K562 (cell line): Measurements from ENCODE around the gene ANXA8. TPM values are rescaled to one million over a fixed set of nuclear protein-coding genes. Genes with fewer than 3 reads are reported as not detected.
"Not testable (repeated sequence)": the region's sequence is repeated elsewhere in the genome, so short reads cannot be mapped to it uniquely, and the experiment has no call there.

Experiments used
- ATAC-seq: fragments of 200-7000 bp; cut with Tn5 transposase; 3 replicates; pipeline ENCODE4 v1.9.1; 2020; ENCODE audit warnings: moderate library complexity
- BruUV-seq: library from RNA; stranded (reverse); fragments of 400-500 nt; replicated peaks from 2 replicates; lab custom pipeline; 2021; lab: Mats Ljungman, UMichigan
- CTCF ChIA-PET: fragments of 300-600 bp; formaldehyde crosslinking; extraction: SDS; loops from one replicate; lab custom pipeline; 2021; ENCODE audit warnings: low intra/inter-chr PET ratio; lab: Yijun Ruan, JAX
- POLR2A ChIA-PET: fragments of 300-600, 350-650 bp; sonication (Branson Sonifier 250); formaldehyde crosslinking; extraction: SDS; loops from one replicate; lab custom pipeline; 2021; ENCODE audit warnings: antibody characterized with exemption, inconsistent platforms; lab: Yijun Ruan, JAX
- DNase-seq, 4 experiments: peaks; one replicate each; pipeline versions ENCODE4 v3.0.0 to v3.0.0-alpha.2; 2011 to 2018; ENCODE audit warnings: low spot score in 3 of 4, mixed read lengths in 3 of 4; ENCODE audit errors: extremely low read depth in 1 of 4
- FAIRE-seq: peaks from 2 replicates; lab custom pipeline; 2011; peaks lifted over from hg19 to GRCh38; lab: Jason Lieb, UNC
- H2AFZ ChIP-seq: 2 replicates; pipeline ENCODE4 v1.6.0; 2011; ENCODE audit warnings: low read depth, low read length, control low read depth, inconsistent platforms
- H3K27ac ChIP-seq: fragments of 200-600 bp; 3 replicates; pipeline ENCODE4 v1.8.0; 2011; ENCODE audit warnings: low read depth, mild to moderate bottlenecking, control low read depth, inconsistent platforms, low read length, moderate library complexity, mixed read lengths; ENCODE audit errors: extremely low read depth
- H3K27me3 ChIP-seq, 2 experiments: fragments of 300-600 bp in 1 of 2; 2 replicates in 1 of 2; 3 replicates in 1 of 2; pipeline versions ENCODE4 v1.6.0 to v1.8.0; 2011; ENCODE audit warnings: inconsistent platforms in 2 of 2, low read length in 2 of 2, mild to moderate bottlenecking in 1 of 2, mixed read lengths in 1 of 2, moderate library complexity in 1 of 2; ENCODE audit not compliant: control insufficient read depth in 2 of 2, insufficient read depth in 2 of 2
- H3K36me3 ChIP-seq: fragments of 300-600 bp; 3 replicates; pipeline ENCODE4 v1.8.0; 2011; ENCODE audit warnings: mild to moderate bottlenecking, low read length, inconsistent platforms; ENCODE audit not compliant: control insufficient read depth, insufficient read depth
- H3K4me1 ChIP-seq, 2 experiments: fragments of 200-600 bp in 1 of 2; replicated peaks in 1 of 2; 2 replicates in 1 of 2; 3 replicates in 1 of 2; pipeline versions ENCODE4 v1.5.1 to v1.8.0; 2011; ENCODE audit warnings: inconsistent platforms in 2 of 2, low read length in 2 of 2, mild to moderate bottlenecking in 1 of 2, mixed read lengths in 1 of 2, moderate library complexity in 1 of 2; ENCODE audit not compliant: control insufficient read depth in 2 of 2, insufficient read depth in 2 of 2
- H3K4me2 ChIP-seq: 2 replicates; pipeline ENCODE4 v1.6.1; 2011; ENCODE audit warnings: low read length, control low read depth, inconsistent platforms, mixed read lengths; ENCODE audit not compliant: insufficient read depth
- H3K4me3 ChIP-seq: fragments of 200-600 bp; sonication (generic), shearing (Covaris generic); 2 replicates; pipeline ENCODE4 v1.5.1; 2016; ENCODE audit warnings: control low read depth, inconsistent platforms
- H3K79me2 ChIP-seq: fragments of 200-600 bp; 3 replicates; pipeline ENCODE4 v1.8.0; 2011; ENCODE audit warnings: low read length, inconsistent platforms; ENCODE audit not compliant: control insufficient read depth, insufficient read depth
- H3K9ac ChIP-seq, 2 experiments: 2 replicates each; pipeline versions ENCODE4 v1.6.0 to v1.6.1; 2011; ENCODE audit warnings: low read depth in 2 of 2, low read length in 2 of 2, control low read depth in 1 of 2, inconsistent platforms in 1 of 2, mild to moderate bottlenecking in 1 of 2, mixed read lengths in 1 of 2; ENCODE audit not compliant: insufficient read depth in 1 of 2
- H3K9me1 ChIP-seq: one replicate; pipeline ENCODE4 v1.6.0; 2011; ENCODE audit warnings: inconsistent platforms, mild to moderate bottlenecking, low read length, moderate library complexity; ENCODE audit not compliant: control insufficient read depth, insufficient read depth
- H3K9me3 ChIP-seq: replicated peaks from 2 replicates; pipeline ENCODE4 v1.5.1; 2011; ENCODE audit warnings: low read depth, low read length, inconsistent platforms; ENCODE audit not compliant: control insufficient read depth, insufficient read depth
- H4K20me1 ChIP-seq: replicated peaks from 2 replicates; pipeline ENCODE4 v1.6.1; 2011; ENCODE audit warnings: low read length, inconsistent platforms, mixed read lengths; ENCODE audit not compliant: control insufficient read depth, insufficient read depth
- CREM ChIP-seq: IDR thresholded peaks from 2 replicates; pipeline ENCODE4 v1.6.1; 2014; ENCODE audit warnings: antibody characterized with exemption, low read depth
- CXXC5 ChIP-seq: fragments of 250-450 bp; sonication (Bioruptor Pico); IDR thresholded peaks from 2 replicates; pipeline ENCODE4 v1.8.0; 2022; ENCODE audit warnings: inconsistent platforms, mild to moderate bottlenecking, moderate library complexity
- EGR1 ChIP-seq: fragments of 450-650 bp; conservative IDR thresholded peaks from 2 replicates; pipeline ENCODE4 v1.6.1; 2017; ENCODE audit warnings: mild to moderate bottlenecking
- MAZ ChIP-seq, 2 experiments: fragments of 450-650 bp in 1 of 2; sonication (generic) in 1 of 2; formaldehyde crosslinking; IDR thresholded peaks in 1 of 2; conservative IDR thresholded peaks in 1 of 2; 2 replicates each; pipeline versions ENCODE4 v1.4.0 to v1.5.0; 2020; ENCODE audit warnings: mild to moderate bottlenecking in 1 of 2, missing genetic modification reagents in 1 of 2
- NRF1 ChIP-seq, 2 experiments: fragments of 450-650 bp; IDR thresholded peaks in 1 of 2; conservative IDR thresholded peaks in 1 of 2; 2 replicates each; pipeline ENCODE4 v1.6.1; 2014; ENCODE audit warnings: mild to moderate bottlenecking in 2 of 2
- POLR2G ChIP-seq: fragments of 200-400 bp; formaldehyde crosslinking; IDR thresholded peaks from 2 replicates; pipeline ENCODE4 v1.6.1; 2017; ENCODE audit warnings: low read depth, mild to moderate bottlenecking, antibody characterized with exemption, low read length, moderate library complexity
- RAD21 ChIP-seq, 2 experiments: fragments of 250-450 bp in 1 of 2; fragments of 450-650 bp in 1 of 2; sonication (Bioruptor Pico) in 1 of 2; formaldehyde crosslinking in 1 of 2; IDR thresholded peaks in 1 of 2; conservative IDR thresholded peaks in 1 of 2; 2 replicates each; pipeline versions ENCODE4 v1.4.0 to v1.8.0; 2020 to 2022; ENCODE audit warnings: mild to moderate bottlenecking in 2 of 2, moderate library complexity in 1 of 2
- RBFOX2 ChIP-seq: fragments of 200-400 bp; formaldehyde crosslinking; IDR thresholded peaks from 2 replicates; pipeline ENCODE4 v1.6.1; 2017; ENCODE audit warnings: low read depth, mild to moderate bottlenecking, low read length, moderate library complexity
- SMC3 ChIP-seq: conservative IDR thresholded peaks from 2 replicates; pipeline ENCODE4 v1.6.1; 2011; ENCODE audit warnings: low read depth, low read length, improper control_type of control experiment; ENCODE audit not compliant: insufficient read depth
- WGBS: fragments of 100-300 bp; shearing (Covaris generic); methylation state at CpG from one replicate; pipeline ENCODE4 v1.1.6; 2016; ENCODE audit warnings: low coverage, mixed read lengths; ENCODE audit not compliant: insufficient coverage; ENCODE audit errors: missing lambda C conversion rate; 5-methylcytosine and 5-hydroxymethylcytosine counted together
- in situ Hi-C: fragments of 300-500 bp; cut with MboI; formaldehyde crosslinking; loops from 4 replicates; pipeline ENCODE4 v1.15.0; 2018; ENCODE audit warnings: inconsistent platforms, mixed read lengths
- intact Hi-C: fragments of 100-400 bp; cut with micrococcal nuclease; formaldehyde crosslinking; loops from 2 replicates; pipeline ENCODE4 v1.14.2; 2022
- polyA plus RNA-seq, 8 experiments: library from polyadenylated mRNA; depleted of rRNA in 4 of 8; stranded (reverse) in 5 of 8; unstranded in 3 of 8; fragments of >200 nt; fragmentation: Nextera tagmentation in 2 of 8; fragmentation: Illumina TruSeq in 1 of 8; extraction: Ambion mirVana in 2 of 8; extraction: Trizol in 1 of 8; gene quantifications; 2 replicates each; pipeline versions ENCODE4 v1.2.1 to v1.2.3, GENCODE V29; 2011 to 2014; ENCODE audit warnings: inconsistent platforms in 1 of 8, missing spikeins in 1 of 8
- total RNA-seq, 7 experiments: library from RNA; depleted of rRNA in 6 of 7; stranded (reverse); fragments of >200 nt in 6 of 7; fragmentation: Illumina TruSeq in 2 of 7; extraction: Trizol in 2 of 7; gene quantifications; 2 replicates each; pipeline versions ENCODE4 v1.2.1 to v1.2.3, GENCODE V29; 2011 to 2021; ENCODE audit warnings: low replicate concordance in 1 of 7
- TF ChIP-seq, protein P1 (sequence below), 3 experiments: IDR thresholded peaks in 2 of 3; conservative IDR thresholded peaks in 1 of 3; 2 replicates each; pipeline ENCODE4 v1.5.1; 2011 to 2012; ENCODE audit warnings: low read length in 3 of 3, mild to moderate bottlenecking in 3 of 3, control low read depth in 2 of 3, improper control_type of control experiment in 1 of 3, inconsistent platforms in 1 of 3, low read depth in 1 of 3, mixed read lengths in 1 of 3, moderate library complexity in 1 of 3; ENCODE audit not compliant: insufficient read depth in 2 of 3
- TF ChIP-seq, protein P2 (sequence below), 2 experiments: IDR thresholded peaks; 2 replicates each; pipeline ENCODE4 v1.6.1; 2011; ENCODE audit warnings: borderline replicate concordance in 1 of 2, control low read depth in 1 of 2, low read depth in 1 of 2, low read length in 1 of 2, mild to moderate bottlenecking in 1 of 2, mixed read lengths in 1 of 2, moderate library complexity in 1 of 2; ENCODE audit not compliant: insufficient read depth in 1 of 2, insufficient read length in 1 of 2, poor library complexity in 1 of 2, severe bottlenecking in 1 of 2; ENCODE audit errors: extremely low read depth in 1 of 2

Gene ANXA8
- total and polyA plus RNA-seq, 9 of the 15 experiments (the other 6 are each of a cell fraction or from before 2014, with no cell fraction given), result not detected

DNA sequence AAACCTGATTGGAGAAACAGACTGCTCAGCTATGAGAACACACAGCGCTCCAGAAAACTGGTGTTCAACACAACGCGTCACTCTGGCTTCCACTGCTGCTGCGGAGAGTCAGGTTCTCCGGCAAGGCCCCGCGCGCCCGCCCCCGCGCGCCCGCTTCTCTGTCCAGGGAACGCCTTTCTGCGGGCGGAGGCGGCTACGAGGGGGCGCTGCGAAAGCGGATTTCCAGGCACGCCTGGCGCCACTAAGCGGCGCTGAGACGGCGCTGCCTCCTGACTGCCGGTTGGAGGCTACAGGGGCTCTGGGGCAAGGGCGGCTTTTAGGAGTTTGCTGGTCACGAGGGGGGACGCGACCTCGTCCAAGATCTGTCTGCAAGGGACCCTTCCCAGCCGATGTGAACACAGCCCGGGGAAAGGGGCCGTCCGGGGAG lies 22.6 kb downstream of the ANXA8 start:
- intact Hi-C loops, CTCF ChIA-PET, H3K4me1 ChIP-seq, H3K9ac ChIP-seq, POLR2A ChIA-PET, H3K4me3 ChIP-seq, H3K4me2 ChIP-seq, BruUV-seq, H3K79me2 ChIP-seq, H3K9me1 ChIP-seq: not testable (repeated sequence)
- DNase-seq (peak in 1 of 4 experiments; percentile 69), ATAC-seq (peak; percentile 98)
- H2AFZ ChIP-seq, result peak overlapping the region; percentile 68; the same call in 1 of the 2 replicates
- TF ChIP-seq SMC3 (0 out of 2 replicates have a peak, but pooled peaks have one; percentile 12), CREM (0 out of 2 replicates have a peak, but pooled peaks have one; percentile 46), POLR2G (peak; percentile 39; the same call in 1 of the 2 replicates), NRF1 (conservative IDR thresholded peaks at IDR 0.05 in 1 of 2, IDR thresholded peaks at IDR 0.05 in 1 of 2) (peak; percentile 53 to 57; a peak in 3 of 4 replicates), RBFOX2 (0 out of 2 replicates have a peak, but pooled peaks have one; percentile 25), MAZ (CRISPR knock-in tag; conservative IDR thresholded peaks at IDR 0.05 in 1 of 2, IDR thresholded peaks at IDR 0.05 in 1 of 2) (peak in 1 of 2 experiments; percentile 61; a peak in 2 of 4 replicates), CXXC5 (CRISPR knock-in tag) (peak; percentile 34; the same call in 1 of the 2 replicates), EGR1 (peak; percentile 87), RAD21 (CRISPR knock-in tag; conservative IDR thresholded peaks at IDR 0.05 in 1 of 2, IDR thresholded peaks at IDR 0.05 in 1 of 2) (peak in 1 of 2 experiments; percentile 25; a peak in 1 of 4 replicates)
- TF ChIP-seq, protein P1, sequence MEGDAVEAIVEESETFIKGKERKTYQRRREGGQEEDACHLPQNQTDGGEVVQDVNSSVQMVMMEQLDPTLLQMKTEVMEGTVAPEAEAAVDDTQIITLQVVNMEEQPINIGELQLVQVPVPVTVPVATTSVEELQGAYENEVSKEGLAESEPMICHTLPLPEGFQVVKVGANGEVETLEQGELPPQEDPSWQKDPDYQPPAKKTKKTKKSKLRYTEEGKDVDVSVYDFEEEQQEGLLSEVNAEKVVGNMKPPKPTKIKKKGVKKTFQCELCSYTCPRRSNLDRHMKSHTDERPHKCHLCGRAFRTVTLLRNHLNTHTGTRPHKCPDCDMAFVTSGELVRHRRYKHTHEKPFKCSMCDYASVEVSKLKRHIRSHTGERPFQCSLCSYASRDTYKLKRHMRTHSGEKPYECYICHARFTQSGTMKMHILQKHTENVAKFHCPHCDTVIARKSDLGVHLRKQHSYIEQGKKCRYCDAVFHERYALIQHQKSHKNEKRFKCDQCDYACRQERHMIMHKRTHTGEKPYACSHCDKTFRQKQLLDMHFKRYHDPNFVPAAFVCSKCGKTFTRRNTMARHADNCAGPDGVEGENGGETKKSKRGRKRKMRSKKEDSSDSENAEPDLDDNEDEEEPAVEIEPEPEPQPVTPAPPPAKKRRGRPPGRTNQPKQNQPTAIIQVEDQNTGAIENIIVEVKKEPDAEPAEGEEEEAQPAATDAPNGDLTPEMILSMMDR (IDR thresholded peaks at IDR 0.05 in 2 of 3, conservative IDR thresholded peaks at IDR 0.05 in 1 of 3; ENCODE audit: insufficient read depth in 2 of 3, low read depth in 1 of 3, low read length in 3 of 3), result peak; percentile 52 to 75 (median 56); a peak in 5 of 6 replicates
- TF ChIP-seq, protein P2, sequence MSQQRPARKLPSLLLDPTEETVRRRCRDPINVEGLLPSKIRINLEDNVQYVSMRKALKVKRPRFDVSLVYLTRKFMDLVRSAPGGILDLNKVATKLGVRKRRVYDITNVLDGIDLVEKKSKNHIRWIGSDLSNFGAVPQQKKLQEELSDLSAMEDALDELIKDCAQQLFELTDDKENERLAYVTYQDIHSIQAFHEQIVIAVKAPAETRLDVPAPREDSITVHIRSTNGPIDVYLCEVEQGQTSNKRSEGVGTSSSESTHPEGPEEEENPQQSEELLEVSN (IDR thresholded peaks at IDR 0.05; ENCODE audit: borderline replicate concordance in 1 of 2, extremely low read depth in 1 of 2, insufficient read depth in 1 of 2, insufficient read length in 1 of 2, low read depth in 1 of 2, low read length in 1 of 2, poor library complexity in 1 of 2, severe bottlenecking in 1 of 2), result peak in 1 of 2 experiments; percentile 22
- TF ChIP-seq, all 486 proteins: peak for 11; not testable (repeated sequence) for 475
- H3K27ac ChIP-seq, FAIRE-seq, in situ Hi-C loops, H4K20me1 ChIP-seq, H3K27me3 ChIP-seq, H3K36me3 ChIP-seq, H3K9me3 ChIP-seq: not testable (repeated sequence)
- under 1% methylated on average over 11 of the region's 37 CpGs for WGBS
